RKO (cell line): ENCODE data around the gene ADAP2.
"Not testable (repeated sequence)": the region's sequence is repeated elsewhere in the genome, so short reads cannot be mapped to it uniquely, and the experiment has no call there.

ENCODE experiments used
- DNase-seq: peaks from one replicate; pipeline ENCODE4 v3.0.0-alpha.2; 2016; ENCODE audit warnings: low spot score

Gene ADAP2, protein sequence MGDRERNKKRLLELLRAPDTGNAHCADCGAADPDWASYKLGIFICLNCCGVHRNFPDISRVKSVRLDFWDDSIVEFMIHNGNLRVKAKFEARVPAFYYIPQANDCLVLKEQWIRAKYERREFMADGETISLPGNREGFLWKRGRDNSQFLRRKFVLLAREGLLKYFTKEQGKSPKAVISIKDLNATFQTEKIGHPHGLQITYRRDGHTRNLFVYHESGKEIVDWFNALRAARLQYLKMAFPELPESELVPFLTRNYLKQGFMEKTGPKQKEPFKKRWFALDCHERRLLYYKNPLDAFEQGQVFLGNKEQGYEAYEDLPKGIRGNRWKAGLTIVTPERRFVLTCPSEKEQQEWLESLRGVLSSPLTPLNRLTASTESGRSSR

DNA sequence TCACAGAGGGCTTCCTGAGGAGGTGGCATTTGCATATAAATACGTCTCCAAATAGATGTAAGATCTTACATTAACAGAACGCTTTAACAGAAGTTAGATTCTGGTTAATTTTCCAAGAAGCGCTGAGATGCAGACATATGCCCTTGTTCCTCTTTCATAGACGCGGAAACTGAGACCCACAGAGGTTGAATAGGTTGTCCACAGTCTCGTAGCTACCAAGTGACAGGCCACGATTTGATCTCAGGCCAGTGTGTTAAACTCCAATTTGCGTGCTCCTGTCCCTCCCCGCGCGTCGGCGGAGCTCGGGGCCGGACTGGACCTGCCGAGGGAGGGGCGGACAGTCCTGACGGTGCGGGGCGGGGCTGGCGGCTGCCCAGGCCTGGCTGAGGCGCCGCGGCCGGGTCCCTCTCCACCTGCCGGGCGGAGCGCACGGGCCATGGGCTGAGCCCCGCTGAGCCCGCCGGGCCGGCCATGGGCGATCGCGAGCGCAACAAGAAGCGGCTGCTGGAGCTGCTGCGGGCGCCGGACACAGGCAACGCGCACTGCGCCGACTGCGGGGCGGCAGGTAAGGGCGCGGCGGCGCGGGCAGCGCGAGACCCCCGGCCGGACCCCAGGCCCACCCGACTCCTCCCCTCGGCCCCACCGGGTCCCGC, at the start of gene ADAP2:
ADAP2 (plus strand) TSS at position 402 of the 653 bp plus-strand sequence; CDS start at position 472, 70 bp downstream.
- DNase-seq, result no peak

DNA sequence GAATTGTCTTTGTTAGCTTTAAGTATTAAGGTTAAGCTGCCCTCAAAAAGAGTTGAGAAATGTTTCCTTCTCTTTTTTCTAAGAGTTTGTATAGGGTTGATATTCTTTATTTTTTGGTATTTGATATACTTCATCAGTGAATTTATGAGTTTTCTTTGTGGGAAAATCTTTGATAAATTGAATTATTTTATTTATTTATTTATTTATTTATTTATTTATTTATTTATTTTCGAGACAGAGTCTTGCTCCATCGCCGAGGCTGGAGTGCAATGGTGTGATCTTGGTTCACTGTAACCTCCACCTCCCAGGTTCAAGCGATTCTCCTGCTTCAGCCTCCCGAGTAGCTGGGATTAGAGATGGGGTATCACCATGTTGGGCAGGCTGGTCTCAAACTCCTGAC, 35.6 kb upstream of the ADAP2 start:
- no peak for DNase-seq

DNA sequence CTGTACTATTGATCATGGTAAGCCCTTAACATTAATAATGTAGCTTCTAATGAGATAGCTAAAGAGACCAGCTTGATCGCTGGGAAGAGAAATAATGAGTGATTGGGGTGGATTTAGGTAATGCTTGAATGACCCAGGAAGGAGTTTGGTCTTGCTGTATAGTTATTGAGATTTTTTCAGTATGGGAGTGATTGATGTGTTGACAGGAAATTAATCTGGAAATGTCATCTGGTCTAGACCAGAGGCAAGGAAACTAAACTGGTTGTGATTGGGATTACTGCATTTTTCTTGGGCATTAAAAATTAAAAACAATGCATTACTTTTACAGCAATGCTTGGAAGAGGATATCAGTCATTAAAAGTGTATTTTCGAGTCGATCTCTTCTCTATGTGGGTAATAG, 27.5 kb upstream of the ADAP2 start:
- DNase-seq, result no peak

DNA sequence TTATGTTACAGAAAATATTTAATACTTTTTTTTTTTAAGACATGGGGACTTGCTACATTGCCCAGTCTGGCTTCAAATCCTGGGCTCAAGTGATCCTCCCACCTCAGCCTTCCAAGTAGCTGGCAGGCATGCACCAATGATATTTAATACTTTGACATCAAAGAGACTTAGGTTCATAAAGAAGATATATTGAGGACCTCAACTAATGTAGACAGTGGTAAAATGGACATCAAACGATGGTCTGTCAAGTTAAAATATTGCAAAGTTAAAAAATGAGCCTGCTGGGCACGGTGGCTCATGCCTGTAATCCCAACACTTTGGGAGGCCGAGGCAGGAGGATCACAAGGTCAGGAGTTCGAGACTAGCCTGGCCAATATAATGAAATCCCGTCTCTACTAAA, 24.4 kb upstream of the ADAP2 start:
- DNase-seq, result no peak

DNA sequence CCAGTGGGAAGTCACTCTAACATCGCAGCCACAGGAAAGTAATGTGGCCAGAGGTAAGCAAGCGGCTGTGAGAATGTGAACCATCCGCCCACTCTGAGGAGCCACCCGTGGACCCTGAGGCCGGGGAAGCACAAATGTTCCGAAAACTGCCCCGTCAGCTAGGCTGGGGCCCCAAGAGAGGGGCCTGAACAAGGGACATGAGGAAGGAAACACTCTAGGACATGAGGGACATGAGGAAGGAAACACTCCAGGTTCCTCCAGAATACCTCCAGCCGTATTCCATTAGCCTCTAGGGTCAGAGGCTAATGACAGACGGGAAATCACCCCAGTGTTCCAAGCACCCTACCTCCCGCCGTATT, 16.0 kb upstream of the ADAP2 start:
- no peak for DNase-seq

DNA sequence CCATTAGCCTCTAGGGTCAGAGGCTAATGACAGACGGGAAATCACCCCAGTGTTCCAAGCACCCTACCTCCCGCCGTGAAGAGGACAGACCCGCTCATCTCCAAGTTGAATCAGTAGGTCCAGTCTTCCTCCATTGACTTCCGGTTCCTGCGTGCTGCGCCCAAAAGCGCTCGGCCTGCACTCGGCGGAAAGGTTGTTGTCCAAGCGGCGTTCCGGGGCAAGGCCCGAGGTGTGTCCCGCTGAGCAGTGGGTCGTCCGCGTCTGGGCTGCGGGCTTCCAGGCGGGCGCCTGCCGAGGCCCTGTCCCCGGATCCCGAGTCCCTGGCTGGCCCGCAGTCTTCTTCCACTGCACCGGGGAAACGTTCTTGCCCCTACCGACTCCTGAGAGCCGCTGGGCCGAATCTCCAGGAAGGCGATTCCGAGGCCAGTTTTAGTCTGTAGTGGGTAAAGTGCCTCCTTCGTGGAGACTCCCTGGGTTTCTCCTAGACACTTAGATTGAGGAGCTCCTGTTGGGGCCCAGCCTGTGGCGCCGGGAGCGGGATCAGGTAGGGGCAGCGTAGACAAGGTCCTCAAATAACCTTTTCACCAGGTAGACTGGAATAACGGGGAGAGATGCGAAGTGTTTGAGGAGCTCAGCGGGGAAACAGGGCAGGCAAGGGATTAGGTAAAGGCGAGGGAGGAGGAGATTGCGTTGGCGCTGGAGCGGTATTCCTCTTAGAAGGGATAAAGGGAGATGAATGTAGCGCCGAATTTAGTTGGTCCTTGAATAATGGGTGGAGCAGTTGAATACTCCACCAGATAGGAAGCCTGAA, 15.4 kb upstream of the ADAP2 start, which contains the start of gene TEFM:
TEFM (minus strand) TSS at position 138 of the 811 bp plus-strand sequence; CDS start at position 98, 40 bp downstream.
- peak; percentile 93 for DNase-seq

DNA sequence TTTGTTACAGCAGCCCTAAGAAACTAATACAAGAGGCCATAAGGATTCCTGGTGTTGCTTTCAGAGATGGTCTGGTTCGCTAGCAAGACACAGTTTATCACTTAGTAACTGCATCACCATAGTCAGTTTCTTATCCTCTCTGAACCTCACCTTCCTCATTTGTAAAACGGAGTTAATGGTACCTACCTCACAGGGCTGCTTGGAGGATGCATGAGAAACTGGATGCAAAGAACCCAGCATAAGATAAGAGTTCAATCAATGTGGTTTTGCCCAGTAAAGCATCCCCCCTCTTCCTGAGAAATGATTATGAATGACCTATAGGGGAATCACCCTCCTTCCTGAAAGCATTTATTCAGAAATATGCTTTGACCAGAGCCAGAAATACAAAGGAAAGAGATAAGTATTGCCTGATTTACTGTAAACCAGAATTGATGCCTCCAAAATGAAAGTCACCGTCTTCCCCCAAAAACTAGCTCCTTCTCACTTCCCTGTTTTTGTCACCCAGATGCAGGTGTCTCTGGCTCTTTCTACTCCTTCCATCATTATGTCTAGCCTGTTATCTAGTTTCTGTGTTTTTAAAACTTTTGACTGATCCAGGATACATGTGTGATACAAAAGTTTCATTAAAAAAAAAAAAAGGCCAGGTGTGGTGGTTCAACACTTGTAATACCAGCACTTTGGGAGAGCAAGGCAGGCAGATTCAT, 12.9 kb upstream of the ADAP2 start:
- no peak for DNase-seq

DNA sequence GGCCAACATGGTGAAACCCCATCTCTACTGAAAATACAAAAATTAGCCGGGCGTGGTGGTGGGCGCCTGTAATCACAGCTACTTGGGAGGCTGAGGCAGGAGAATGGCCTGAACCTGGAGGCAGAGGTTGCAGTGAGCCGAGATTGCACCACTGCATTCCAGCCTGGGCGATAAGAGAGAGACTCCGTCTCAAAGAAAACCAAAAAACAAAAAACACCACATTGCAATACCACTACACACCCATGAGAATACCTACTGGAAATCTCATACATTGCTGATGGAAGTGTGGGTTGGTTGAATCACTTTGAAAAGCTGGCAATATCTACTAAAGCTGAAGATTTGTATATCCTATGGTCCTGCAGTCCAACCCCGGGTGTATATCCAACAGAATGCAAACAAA, 11.6 kb upstream of the ADAP2 start:
- not testable (repeated sequence) for DNase-seq

DNA sequence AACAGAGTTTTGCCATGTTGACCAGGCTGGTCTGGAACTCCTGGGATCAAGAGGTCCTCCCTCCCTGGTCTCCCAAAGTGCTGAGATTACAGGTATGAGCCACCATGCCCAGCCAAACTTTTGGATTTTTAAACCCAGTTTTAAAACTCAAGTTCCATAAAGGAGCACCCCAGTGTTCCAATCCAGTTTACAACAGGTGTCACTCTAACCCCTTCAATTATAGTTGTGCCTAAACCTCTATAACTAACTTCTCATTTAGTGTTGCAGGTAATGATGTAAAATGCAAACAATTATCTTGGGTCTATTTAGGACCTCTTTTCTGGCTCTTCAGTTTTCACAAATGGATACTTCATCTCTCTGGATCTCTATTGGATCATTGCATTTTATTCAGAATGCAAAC, 7.8 kb upstream of the ADAP2 start:
- DNase-seq, result no peak

DNA sequence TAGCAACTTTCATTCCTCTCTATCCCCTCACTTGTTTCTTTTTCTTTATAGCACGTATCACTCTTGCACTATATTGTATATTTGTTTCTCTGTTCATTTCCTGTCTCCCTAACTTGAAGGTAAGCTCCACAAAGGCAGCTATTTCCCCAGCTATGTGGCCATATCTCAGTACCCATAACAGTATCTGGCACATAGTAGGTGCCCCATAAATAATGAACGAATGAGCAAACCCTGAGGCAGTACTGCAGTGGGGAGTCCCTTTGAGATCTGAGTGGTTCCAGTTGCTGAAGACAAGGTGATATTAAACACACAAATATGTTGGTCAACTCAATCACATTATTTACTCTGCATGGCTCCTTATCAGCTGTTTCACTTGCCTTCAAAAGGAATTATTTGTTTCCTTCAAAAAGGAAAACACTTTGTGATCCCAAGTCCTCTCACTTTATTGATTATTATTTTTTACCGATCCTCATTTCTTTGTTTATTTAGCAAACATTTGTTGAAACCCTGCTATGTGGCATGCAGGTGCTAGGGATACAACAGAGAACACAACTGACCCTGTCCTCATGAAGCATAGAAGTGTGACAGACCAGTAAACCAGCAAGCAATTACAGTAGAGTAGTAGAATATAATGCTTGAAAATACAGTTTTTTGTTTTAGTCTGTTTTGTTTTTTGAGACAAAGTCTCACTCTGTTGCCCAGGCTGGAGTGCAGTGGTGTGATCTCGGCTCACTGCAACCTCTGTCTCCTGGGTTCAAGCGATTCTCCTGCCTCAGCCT, 5.7 kb upstream of the ADAP2 start:
- DNase-seq, result no peak

DNA sequence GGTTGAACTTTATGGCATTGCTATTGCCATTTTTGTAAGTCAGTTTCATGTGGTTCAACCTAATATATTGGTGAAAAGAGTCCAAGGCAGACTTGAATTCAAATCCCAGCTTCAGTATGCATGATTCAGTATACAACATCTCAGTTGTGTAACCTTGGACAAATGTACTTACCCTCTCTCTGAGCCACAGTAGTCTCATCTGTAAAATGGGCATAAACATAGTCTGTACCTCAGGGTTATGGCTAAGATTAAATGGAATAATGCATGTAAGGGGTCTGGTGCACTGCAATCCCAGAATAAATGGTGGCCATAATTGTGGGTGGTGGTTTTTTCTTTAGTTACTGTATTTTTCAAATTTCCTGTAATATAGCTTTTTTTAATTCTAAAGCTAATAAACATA, 4.7 kb upstream of the ADAP2 start:
- DNase-seq, result no peak

DNA sequence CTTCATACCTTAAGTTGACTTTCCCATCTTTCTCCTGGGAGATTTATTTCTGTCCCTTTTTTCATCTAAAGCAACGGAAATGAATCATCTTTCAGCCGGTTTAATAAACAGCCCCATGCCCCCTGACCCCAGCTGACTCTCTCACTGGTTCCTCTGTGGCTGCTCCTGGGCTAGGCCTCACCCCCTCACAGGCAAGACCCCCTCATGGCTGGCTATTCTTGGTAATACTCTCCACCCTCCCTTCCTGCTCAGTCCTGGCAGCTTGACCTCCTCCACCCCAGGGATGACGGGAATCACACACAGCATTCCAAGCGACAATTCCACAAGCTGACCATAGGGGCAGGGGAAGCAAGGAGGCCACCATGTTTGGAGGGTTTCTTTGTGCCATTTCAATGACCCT, 1.5 kb upstream of the ADAP2 start:
- DNase-seq, result no peak

DNA sequence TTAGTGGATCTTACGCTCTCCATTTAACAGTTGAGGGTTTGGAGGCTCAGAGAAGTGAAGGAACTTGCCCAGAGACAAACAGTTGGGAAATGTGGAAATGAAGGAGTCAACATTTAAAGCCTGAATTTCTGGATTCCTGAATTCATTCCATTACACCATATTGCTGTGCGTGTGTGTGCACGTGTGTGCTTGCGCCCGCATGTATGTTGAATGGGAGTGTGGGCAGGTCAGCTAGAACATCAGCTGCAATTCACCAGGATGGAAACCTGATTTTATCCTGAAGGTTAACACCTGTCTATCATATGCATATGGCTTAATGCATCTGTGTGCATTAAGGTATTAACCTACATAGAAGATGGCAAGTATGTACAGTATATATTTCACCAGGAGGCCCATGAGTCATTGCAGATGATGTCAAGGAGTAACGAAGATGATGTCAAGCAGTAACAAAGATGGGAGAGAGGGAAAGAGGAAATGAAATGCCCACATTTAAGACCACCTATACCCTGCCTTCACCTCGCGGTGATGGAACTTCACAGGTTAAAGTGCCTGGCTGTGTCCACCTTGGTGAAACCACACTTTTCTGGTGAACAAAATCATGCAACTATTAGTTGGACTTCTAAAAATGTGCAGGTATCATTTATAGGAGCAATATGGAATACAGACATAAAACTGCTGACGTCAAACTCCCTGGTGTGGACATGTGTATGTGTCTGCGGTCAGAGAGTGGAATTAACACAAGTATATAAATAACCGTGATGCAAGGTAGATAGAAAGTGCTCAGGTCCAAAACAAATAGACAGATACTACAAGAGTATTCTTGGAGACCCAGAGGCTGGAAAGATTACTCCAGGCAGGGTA, 832 bp upstream of the ADAP2 start:
- DNase-seq, result no peak

DNA sequence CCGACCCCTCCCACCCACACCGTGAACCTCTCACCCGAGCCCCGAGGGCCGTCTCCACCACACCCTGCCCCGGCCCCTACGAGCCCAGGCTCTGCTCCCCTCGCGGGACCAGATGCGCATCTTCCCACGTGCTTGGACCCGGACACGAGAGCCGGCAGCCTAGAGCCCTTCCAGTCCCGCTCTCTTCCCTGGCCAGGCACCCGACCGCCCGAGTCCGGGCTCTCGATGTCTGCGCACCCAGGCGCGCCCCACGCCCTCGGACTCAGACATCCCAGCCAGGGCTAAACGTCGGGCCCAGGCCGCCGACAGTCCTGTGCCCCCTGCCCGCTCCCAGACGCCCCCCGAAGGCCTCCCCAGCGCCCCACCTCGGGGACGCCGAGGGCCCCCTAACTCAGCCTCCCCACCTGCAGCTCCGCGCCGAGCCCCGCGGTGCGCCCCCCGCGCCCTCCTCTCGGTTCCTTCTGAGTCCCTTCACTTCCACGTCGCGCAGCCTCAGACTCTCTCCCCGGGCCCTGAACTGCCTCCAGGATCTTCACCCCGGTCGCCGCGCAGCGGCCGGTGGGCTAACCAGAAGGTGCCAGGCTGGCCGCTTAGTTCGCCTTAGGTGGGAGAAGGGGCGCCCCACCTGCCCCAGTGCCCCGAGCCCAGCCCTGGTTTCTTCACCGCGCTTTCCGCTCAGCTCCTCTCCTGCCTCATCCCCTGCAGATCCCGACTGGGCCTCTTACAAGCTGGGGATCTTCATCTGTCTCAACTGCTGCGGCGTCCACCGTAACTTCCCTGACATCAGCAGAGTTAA, 688 bp downstream of the ADAP2 start:
- DNase-seq, result no peak

DNA sequence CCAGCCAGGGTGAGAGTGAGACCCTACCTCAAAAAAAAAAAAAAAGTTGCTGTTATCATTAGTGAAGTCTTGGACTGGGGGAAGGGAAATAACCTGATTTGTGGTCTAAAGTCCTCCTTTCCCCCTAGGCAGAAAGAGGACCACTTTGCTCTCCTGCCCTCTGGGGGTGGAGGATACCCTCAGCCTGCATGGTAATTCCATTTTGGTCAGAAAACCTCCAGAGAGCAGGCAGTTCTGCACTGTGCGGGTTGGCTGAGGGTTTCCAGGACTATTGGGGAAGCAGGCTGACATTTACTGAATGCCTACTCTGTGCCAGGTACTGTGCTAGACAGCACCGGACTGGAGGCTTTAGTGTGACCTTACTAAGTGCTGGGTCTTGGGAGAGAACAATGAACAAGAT, 2.6 kb downstream of the ADAP2 start:
- DNase-seq, result no peak

DNA sequence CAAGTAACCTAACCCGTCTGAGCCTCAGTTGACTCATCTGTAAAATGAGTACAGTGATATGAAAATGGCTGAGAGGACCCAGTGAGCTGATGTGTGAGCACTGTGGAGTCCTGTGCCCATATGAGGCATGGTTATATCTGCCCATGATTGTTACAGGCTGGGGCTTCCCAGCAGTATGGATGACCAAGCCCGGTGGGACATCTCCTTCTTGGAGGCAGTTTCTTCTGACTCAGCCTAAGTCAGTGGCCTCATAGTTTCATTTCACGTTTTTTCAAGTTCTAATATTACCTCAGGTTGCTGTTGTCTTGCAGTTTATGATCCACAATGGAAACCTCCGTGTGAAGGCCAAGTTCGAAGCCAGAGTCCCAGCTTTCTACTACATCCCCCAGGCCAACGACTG, 4.8 kb downstream of the ADAP2 start:
- no peak for DNase-seq

DNA sequence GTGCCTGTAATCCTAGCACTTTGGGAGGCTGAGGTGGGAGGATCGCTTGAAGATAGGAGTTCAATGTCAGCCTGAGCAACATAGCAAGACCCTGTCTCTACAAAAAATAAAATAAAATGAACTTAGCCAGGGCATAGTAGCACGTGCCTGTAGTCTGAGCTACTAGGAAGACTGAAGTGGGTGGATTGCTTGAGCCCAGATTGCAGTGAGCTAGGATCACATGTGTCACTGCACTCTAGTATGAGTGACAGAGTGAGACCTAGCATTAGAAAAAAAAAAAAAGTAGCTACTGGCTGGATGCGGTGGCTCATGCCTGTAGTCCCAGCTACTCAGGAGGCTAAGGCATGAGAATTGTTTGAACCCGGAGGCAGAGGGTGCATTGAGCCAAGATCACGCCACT, 6.0 kb downstream of the ADAP2 start:
- no peak for DNase-seq

DNA sequence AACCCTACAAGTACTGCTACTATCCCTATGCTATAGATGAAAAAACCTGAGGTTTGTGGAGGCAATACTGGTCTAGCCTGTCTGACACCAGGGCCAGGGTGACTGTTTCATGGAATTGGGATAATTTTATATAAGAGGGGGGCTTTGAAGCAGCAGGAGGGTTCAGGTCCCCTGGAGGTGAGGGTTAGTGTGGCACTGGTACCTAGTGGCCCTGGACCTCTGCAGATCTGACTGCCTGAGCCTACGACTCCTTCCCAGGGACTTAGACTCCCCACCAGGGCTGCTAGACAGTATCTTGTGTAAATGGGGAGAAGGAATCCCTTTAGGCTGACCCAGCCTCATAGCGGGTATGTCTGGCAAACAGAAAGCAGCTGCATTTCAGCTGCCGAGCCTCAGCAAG, 6.8 kb downstream of the ADAP2 start:
- no peak for DNase-seq

DNA sequence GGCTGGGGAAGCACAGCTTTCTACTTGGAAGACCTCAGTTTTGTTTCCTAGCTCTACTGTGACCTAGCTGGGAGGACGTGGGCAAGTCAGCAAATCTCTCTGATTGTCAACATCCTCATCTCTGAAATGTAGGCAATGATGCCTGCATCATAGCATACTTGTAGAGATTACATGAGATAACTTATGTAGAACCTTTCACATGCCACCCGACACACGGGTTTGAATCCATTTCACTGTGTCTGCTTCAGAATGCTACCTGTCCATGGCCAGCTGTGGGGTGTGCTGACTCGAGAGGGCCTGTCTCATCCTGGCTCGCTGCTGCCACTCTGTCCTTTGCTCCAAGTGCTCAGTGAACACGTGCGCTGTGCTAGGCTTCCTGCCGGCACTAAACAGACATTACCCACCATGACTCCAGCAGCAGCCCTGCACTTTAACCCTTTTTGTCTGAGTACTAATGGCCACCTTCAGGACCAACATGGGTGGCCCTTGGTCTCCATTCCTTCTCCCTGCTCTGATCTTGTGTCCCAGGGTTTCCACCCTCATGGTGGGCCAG, 7.4 kb downstream of the ADAP2 start:
- no peak for DNase-seq
